Stimulated activated CD8-positive, alpha-beta memory T cell treated with anti-CD3 and anti-CD28 coated beads, Interleukin-15, amount 100 ng/mL, for 48 hours (primary cell): ENCODE data around the gene USP34.
A peak's percentile ranks its signal among the peaks of the same experiment; 100 is the strongest.
"Not testable (repeated sequence)": the region's sequence is repeated elsewhere in the genome, so short reads cannot be mapped to it uniquely, and the experiment has no call there.

Source experiments
- DNase-seq, 2 donors: peaks; one replicate each; pipeline ENCODE4 v3.0.0-alpha.2; 2020; ENCODE audit warnings: low read depth in 2 of 2

Gene USP34

GRCh38 chr2:61157371-61158003 is 313.4 kb downstream of the USP34 start:
- DNase-seq: no peak

- no peak for DNase-seq
Observed at GRCh38 chr2:61151436-61151835, 319.5 kb downstream of the USP34 start.

GRCh38 chr2:61149074-61149473 is 321.8 kb downstream of the USP34 start:
- no peak for DNase-seq

GRCh38 chr2:61148091-61148490 is 322.8 kb downstream of the USP34 start:
- not testable (repeated sequence) for DNase-seq

- no peak for DNase-seq
Observed at GRCh38 chr2:61145990-61146389, 324.9 kb downstream of the USP34 start.

- DNase-seq: peak; percentile 88 to 91
Observed at GRCh38 chr2:61144697-61145268, 326.1 kb downstream of the USP34 start.

GRCh38 chr2:61141151-61141550 is 329.7 kb downstream of the USP34 start:
- no peak for DNase-seq

GRCh38 chr2:61138859-61139258 is 332.0 kb downstream of the USP34 start:
- DNase-seq: no peak
